GM12878 (cell line): Measurements from ENCODE around the gene FBXO3. TPM values are rescaled to one million over a fixed set of nuclear protein-coding genes. Genes with fewer than 3 reads are reported as not detected.

Experiments
- BCLAF1 ChIP-seq: fragments of 450-650 bp; IDR thresholded peaks from 2 replicates; pipeline ENCODE4 v1.6.1; 2017; ENCODE audit warnings: antibody characterized with exemption, mild to moderate bottlenecking, moderate library complexity
- CREB1 ChIP-seq: IDR thresholded peaks from 2 replicates; pipeline ENCODE4 v1.6.1; 2012; ENCODE audit warnings: low read depth, mild to moderate bottlenecking, inconsistent platforms
- ESRRA ChIP-seq: IDR thresholded peaks from 2 replicates; pipeline ENCODE4 v1.6.1; 2012; ENCODE audit warnings: mild to moderate bottlenecking, low read length, improper control_type of control experiment
- EZH2 ChIP-seq: IDR thresholded peaks from 2 replicates; pipeline ENCODE4 v1.6.1; 2012; ENCODE audit warnings: low read depth, mild to moderate bottlenecking, control low read depth, inconsistent platforms, low read length, borderline replicate concordance; ENCODE audit not compliant: control insufficient read depth
- HDAC6 ChIP-seq: fragments of 200-600 bp; sonication (generic); IDR thresholded peaks from one replicate; pipeline ENCODE4 v1.8.0; 2017; ENCODE audit warnings: antibody characterized with exemption; ENCODE audit not compliant: unreplicated experiment
- IKZF1 ChIP-seq: fragments of 450-650 bp; conservative IDR thresholded peaks from 2 replicates; pipeline ENCODE4 v1.6.1; 2017; ENCODE audit warnings: antibody characterized with exemption, mild to moderate bottlenecking
- JUNB ChIP-seq: IDR thresholded peaks from 2 replicates; pipeline ENCODE4 v1.6.1; 2016; ENCODE audit warnings: antibody characterized with exemption, mild to moderate bottlenecking
- MAX ChIP-seq: IDR thresholded peaks from 2 replicates; pipeline ENCODE4 v1.6.1; 2012; ENCODE audit warnings: low read depth, low read length, improper control_type of control experiment
- NFYB ChIP-seq: IDR thresholded peaks from 2 replicates; pipeline ENCODE4 v1.6.1; 2011; ENCODE audit warnings: low read depth, mild to moderate bottlenecking, low read length, improper control_type of control experiment, moderate library complexity; ENCODE audit not compliant: insufficient read depth
- POLR2A ChIP-seq: IDR thresholded peaks from 2 replicates; pipeline ENCODE4 v1.6.1; 2011; ENCODE audit warnings: low read depth, mild to moderate bottlenecking, low read length
- RCOR1 ChIP-seq: conservative IDR thresholded peaks from 2 replicates; pipeline ENCODE4 v1.6.1; 2012; ENCODE audit warnings: low read depth, low read length, improper control_type of control experiment
- SIN3A ChIP-seq: IDR thresholded peaks from 2 replicates; pipeline ENCODE4 v1.6.1; 2012; ENCODE audit warnings: low read depth, low read length, improper control_type of control experiment
- TBL1XR1 ChIP-seq: IDR thresholded peaks from 2 replicates; pipeline ENCODE4 v1.6.1; 2012; ENCODE audit warnings: low read depth, low read length, improper control_type of control experiment
- TCF12 ChIP-seq: IDR thresholded peaks from 2 replicates; pipeline ENCODE4 v1.6.1; 2011; ENCODE audit warnings: low read depth, mild to moderate bottlenecking, low read length
- TCF3 ChIP-seq: IDR thresholded peaks from 2 replicates; pipeline ENCODE4 v1.6.1; 2012; ENCODE audit warnings: low read depth, mild to moderate bottlenecking, low read length, borderline replicate concordance; ENCODE audit not compliant: insufficient read depth
- ZBTB11 ChIP-seq: fragments of 450-650 bp; formaldehyde crosslinking; IDR thresholded peaks from 2 replicates; pipeline ENCODE4 v1.5.0; 2022; ENCODE audit warnings: mild to moderate bottlenecking, missing genetic modification characterization
- ZNF24 ChIP-seq: fragments of 450-650 bp; IDR thresholded peaks from 2 replicates; pipeline ENCODE4 v1.6.1; 2017; ENCODE audit warnings: antibody characterized with exemption, mild to moderate bottlenecking
- ZNF592 ChIP-seq: fragments of 450-650 bp; IDR thresholded peaks from 2 replicates; pipeline ENCODE4 v1.6.1; 2017; ENCODE audit warnings: mild to moderate bottlenecking, moderate library complexity
- polyA plus RNA-seq, 11 experiments: library from polyadenylated mRNA; depleted of rRNA in 4 of 11; unstranded in 6 of 11; stranded (reverse) in 5 of 11; fragments of >200 nt; fragmentation: Nextera tagmentation in 4 of 11; fragmentation: Illumina TruSeq in 1 of 11; extraction: Ambion mirVana in 4 of 11; extraction: Trizol in 1 of 11; gene quantifications; 1 replicate in 1 of 11; 2 replicates in 10 of 11; pipeline versions ENCODE4 v1.2.1 to v1.2.3, GENCODE V29; 2011 to 2016; ENCODE audit warnings: inconsistent platforms in 2 of 11, missing spikeins in 2 of 11, low read depth in 1 of 11
- total RNA-seq, 4 experiments: library from RNA; depleted of rRNA in 3 of 4; stranded (reverse); fragments of >200 nt in 3 of 4; fragmentation: Illumina TruSeq in 1 of 4; extraction: Trizol in 1 of 4; gene quantifications; 2 replicates each; pipeline versions ENCODE4 v1.2.1 to v1.2.3, GENCODE V29; 2013 to 2021

FBXO3 gene
- total and polyA plus RNA-seq, 10 of the 15 experiments (the other 5 are each of a cell fraction or from before 2014, with no cell fraction given), result 8.9 to 33.4 (median 13.8) TPM

DNA sequence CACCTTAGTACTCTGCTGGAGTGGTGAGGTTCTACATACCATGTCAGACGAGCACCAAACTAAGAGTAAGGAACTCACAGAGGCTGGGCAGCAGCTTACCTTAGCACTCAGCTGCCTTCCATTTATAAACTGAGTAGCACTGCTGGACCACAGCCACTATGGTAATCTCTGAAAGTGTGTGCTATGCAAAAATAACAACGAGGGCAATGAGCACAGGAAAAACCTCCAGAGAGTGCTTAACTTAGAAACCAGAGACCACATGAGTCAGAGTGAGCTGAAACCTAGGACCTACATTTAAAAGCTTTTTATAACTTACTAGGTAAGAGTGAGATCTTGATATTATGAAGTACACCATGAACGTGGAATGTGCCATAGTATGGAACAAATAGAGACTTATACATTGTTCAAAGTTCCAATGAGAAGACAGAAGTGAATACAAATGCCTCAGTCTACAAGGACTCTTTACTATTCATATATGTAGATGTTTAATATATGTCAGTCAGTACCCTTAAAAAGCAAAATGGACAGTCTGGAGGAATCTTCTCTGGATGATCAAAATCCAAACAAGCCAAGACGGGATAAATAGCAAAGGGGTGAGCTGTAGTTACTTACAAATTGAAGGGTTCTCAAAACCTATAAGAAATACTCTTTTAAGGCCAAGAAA, 20.9 kb downstream of the FBXO3 start (continued):
- TF ChIP-seq BCLAF1 (no peak), JUNB (peak; percentile 75), TCF12 (no peak), RCOR1 (no peak), EZH2 (no peak), TBL1XR1 (0 out of 2 replicates have a peak, but pooled peaks have one; percentile 53), NFYB (no peak), ESRRA (no peak), SIN3A (no peak), IKZF1 (no peak), CREB1 (0 out of 2 replicates have a peak, but pooled peaks have one; percentile 37), ZNF592 (no peak), MAX (no peak), POLR2A (no peak), ZBTB11 (CRISPR knock-in tag) (no peak), HDAC6 (no peak), ZNF24 (no peak), TCF3 (no peak)
